GM12878 (cell line): ENCODE results near the gene RB1. TPM values are rescaled to one million over a fixed set of nuclear protein-coding genes. Genes with fewer than 3 reads are reported as not detected.

Experiments
- ATAC-seq: fragments of 200-7000 bp; cut with Tn5 transposase; 3 replicates; pipeline ENCODE4 v1.9.1; 2020; ENCODE audit warnings: mild to moderate bottlenecking, moderate library complexity
- BruUV-seq: library from RNA; stranded (reverse); fragments of 400-500 nt; replicated peaks from 2 replicates; lab custom pipeline; 2021; lab: Mats Ljungman, UMichigan
- CTCF ChIA-PET: fragments of 300-600 bp; sonication (Branson Sonifier 250); formaldehyde crosslinking; extraction: SDS; loops from one replicate; lab custom pipeline; 2021; ENCODE audit warnings: inconsistent platforms; lab: Yijun Ruan, JAX
- POLR2A ChIA-PET: fragments of 350-600 bp; formaldehyde crosslinking; extraction: SDS; loops from one replicate; lab custom pipeline; 2021; ENCODE audit warnings: inconsistent platforms; lab: Charles Lee
- RAD21 ChIA-PET: fragments of 300-600 bp; sonication (Branson Sonifier 250); formaldehyde crosslinking; loops from one replicate; lab custom pipeline; 2023; ENCODE audit warnings: antibody characterized with exemption; ENCODE audit not compliant: unreplicated experiment; lab: Charles Lee
- SMC1A ChIA-PET: fragments of 300-600 bp; sonication (Branson Sonifier 250); formaldehyde crosslinking; loops from one replicate; lab custom pipeline; 2023; ENCODE audit not compliant: unreplicated experiment, uncharacterized antibody; lab: Charles Lee
- DNase-seq: peaks from one replicate; pipeline ENCODE4 v3.0.0-alpha.2; 2011; ENCODE audit warnings: low read depth, low spot score
- FAIRE-seq: peaks from 3 replicates; lab custom pipeline; 2011; peaks lifted over from hg19 to GRCh38; lab: Jason Lieb, UNC
- H2AFZ ChIP-seq: 2 replicates; pipeline ENCODE4 v1.6.0; 2011; ENCODE audit warnings: low read depth, low read length, control low read depth; ENCODE audit not compliant: control insufficient read depth
- H3K27ac ChIP-seq: 2 replicates; pipeline ENCODE4 v1.5.1; 2011; ENCODE audit warnings: control low read depth; ENCODE audit not compliant: control insufficient read depth, insufficient read depth
- H3K27me3 ChIP-seq, 2 experiments: replicated peaks in 1 of 2; 2 replicates each; pipeline versions ENCODE4 v1.6.0 to v1.6.1; 2011; ENCODE audit warnings: low read length in 1 of 2; ENCODE audit not compliant: control insufficient read depth in 2 of 2, insufficient read depth in 2 of 2
- H3K36me3 ChIP-seq, 2 experiments: 2 replicates each; pipeline ENCODE4 v1.5.1; 2011; ENCODE audit warnings: low read length in 1 of 2; ENCODE audit not compliant: control insufficient read depth in 2 of 2, insufficient read depth in 2 of 2
- H3K4me1 ChIP-seq: 2 replicates; pipeline ENCODE4 v1.6.1; 2011; ENCODE audit warnings: mild to moderate bottlenecking, low read length, moderate library complexity, mixed read lengths; ENCODE audit not compliant: control insufficient read depth, insufficient read depth
- H3K4me2 ChIP-seq: 2 replicates; pipeline ENCODE4 v1.6.0; 2011; ENCODE audit warnings: control low read depth; ENCODE audit not compliant: control insufficient read depth, insufficient read depth
- H3K4me3 ChIP-seq: fragments of 200-600 bp; sonication (generic); 2 replicates; pipeline ENCODE4 v1.5.1; 2016
- H3K79me2 ChIP-seq: 2 replicates; pipeline ENCODE4 v1.6.0; 2011; ENCODE audit warnings: low read length; ENCODE audit not compliant: control insufficient read depth, insufficient read depth
- H3K9ac ChIP-seq: 2 replicates; pipeline ENCODE4 v1.8.0; 2011; ENCODE audit warnings: low read length, control low read depth, mixed read lengths; ENCODE audit not compliant: control insufficient read depth, insufficient read depth
- H3K9me3 ChIP-seq: replicated peaks from 3 replicates; pipeline ENCODE4 v1.5.1; 2011; ENCODE audit warnings: mild to moderate bottlenecking, low read length; ENCODE audit not compliant: control insufficient read depth, insufficient read depth
- H4K20me1 ChIP-seq: 2 replicates; pipeline ENCODE4 v1.6.0; 2011; ENCODE audit not compliant: control insufficient read depth, insufficient read depth
- ATF3 ChIP-seq: IDR thresholded peaks from 2 replicates; pipeline ENCODE4 v1.6.1; 2011; ENCODE audit warnings: low read depth, mild to moderate bottlenecking, low read length, moderate library complexity, borderline replicate concordance; ENCODE audit errors: extremely low read depth
- CREM ChIP-seq: IDR thresholded peaks from 2 replicates; pipeline ENCODE4 v1.6.1; 2014; ENCODE audit warnings: antibody characterized with exemption, low read depth
- HSF1 ChIP-seq: fragments of 150-350 bp; IDR thresholded peaks from 2 replicates; pipeline ENCODE4 v1.6.1; 2014; ENCODE audit warnings: mild to moderate bottlenecking, low read depth, low read length
- IRF4 ChIP-seq: IDR thresholded peaks from 2 replicates; pipeline ENCODE4 v1.6.1; 2011; ENCODE audit warnings: low read depth, low read length
- JUND ChIP-seq: IDR thresholded peaks from 2 replicates; pipeline ENCODE4 v1.6.1; 2012; ENCODE audit warnings: low read depth, mild to moderate bottlenecking, low read length, improper control_type of control experiment, moderate library complexity
- NKRF ChIP-seq: fragments of 450-650 bp; conservative IDR thresholded peaks from 2 replicates; pipeline ENCODE4 v1.6.1; 2017; ENCODE audit warnings: mild to moderate bottlenecking, moderate library complexity
- RCOR1 ChIP-seq: conservative IDR thresholded peaks from 2 replicates; pipeline ENCODE4 v1.6.1; 2012; ENCODE audit warnings: low read depth, low read length, improper control_type of control experiment
- SMAD5 ChIP-seq: IDR thresholded peaks from 2 replicates; pipeline ENCODE4 v1.6.1; 2016; ENCODE audit warnings: antibody characterized with exemption, low read depth
- SMARCA5 ChIP-seq: fragments of 450-650 bp; IDR thresholded peaks from 2 replicates; pipeline ENCODE4 v1.6.1; 2017; ENCODE audit warnings: mild to moderate bottlenecking
- SUPT20H ChIP-seq: IDR thresholded peaks from 2 replicates; pipeline ENCODE4 v1.6.1; 2011; ENCODE audit warnings: low read depth, mild to moderate bottlenecking, low read length, moderate library complexity, borderline replicate concordance; ENCODE audit not compliant: control insufficient read depth
- WRNIP1 ChIP-seq: IDR thresholded peaks from 2 replicates; pipeline ENCODE4 v1.6.1; 2011; ENCODE audit warnings: low read depth, low read length, improper control_type of control experiment, borderline replicate concordance
- ZNF687 ChIP-seq: fragments of 450-650 bp; IDR thresholded peaks from 2 replicates; pipeline ENCODE4 v1.6.1; 2017; ENCODE audit warnings: mild to moderate bottlenecking, moderate library complexity
- ZSCAN29 ChIP-seq: fragments of 450-650 bp; IDR thresholded peaks from 2 replicates; pipeline ENCODE4 v1.6.1; 2017; ENCODE audit warnings: mild to moderate bottlenecking, moderate library complexity
- WGBS: methylation state at CpG from one replicate; pipeline ENCODE4 v1.1.6; 2016; ENCODE audit warnings: low lambda C conversion rate; ENCODE audit not compliant: insufficient replicate concordance, insufficient coverage; ENCODE audit errors: missing lambda C conversion rate; 5-methylcytosine and 5-hydroxymethylcytosine counted together
- in situ Hi-C: fragments of 300-500 bp; cut with MboI; formaldehyde crosslinking; loops from 9 replicates; pipeline ENCODE4 v1.14.3; 2018; ENCODE audit warnings: mixed read lengths
- intact Hi-C: fragments of 100-400 bp; cut with micrococcal nuclease; formaldehyde crosslinking; loops from one replicate; pipeline ENCODE4 v1.14.2; 2022; ENCODE audit not compliant: unreplicated experiment
- polyA plus RNA-seq, 11 experiments: library from polyadenylated mRNA; depleted of rRNA in 4 of 11; unstranded in 6 of 11; stranded (reverse) in 5 of 11; fragments of >200 nt; fragmentation: Nextera tagmentation in 4 of 11; fragmentation: Illumina TruSeq in 1 of 11; extraction: Ambion mirVana in 4 of 11; extraction: Trizol in 1 of 11; gene quantifications; 1 replicate in 1 of 11; 2 replicates in 10 of 11; pipeline versions ENCODE4 v1.2.1 to v1.2.3, GENCODE V29; 2011 to 2016; ENCODE audit warnings: inconsistent platforms in 2 of 11, missing spikeins in 2 of 11, low read depth in 1 of 11
- total RNA-seq, 4 experiments: library from RNA; depleted of rRNA in 3 of 4; stranded (reverse); fragments of >200 nt in 3 of 4; fragmentation: Illumina TruSeq in 1 of 4; extraction: Trizol in 1 of 4; gene quantifications; 2 replicates each; pipeline versions ENCODE4 v1.2.1 to v1.2.3, GENCODE V29; 2013 to 2021
- TF ChIP-seq, protein P1 (sequence below): fragments of 450-650 bp; IDR thresholded peaks from 2 replicates; pipeline ENCODE4 v1.6.1; 2014; ENCODE audit warnings: mild to moderate bottlenecking

RB1 gene
- total and polyA plus RNA-seq, 10 of the 15 experiments (the other 5 are each of a cell fraction or from before 2014, with no cell fraction given), result 2.8 to 45.0 (median 8.3) TPM

GRCh38 chr13:48393698-48394085 lies 90.1 kb downstream of the RB1 start:
- H2AFZ ChIP-seq, result no peak overlapping the region
- H3K36me3 ChIP-seq, result peaks cover 2 to 4% of the 10 kb centered on the region in 2 experiments; a peak in 2 of 4 replicates
- SMC1A ChIA-PET, result interaction anchor here (1.2 to 1.6 kb wide), 2 partner anchors 82 to 186 kb away, joined by 3 to 4 read pairs; no protein-coding TSS in a partner anchor
- H3K79me2 ChIP-seq, result no peaks in the 10 kb centered on the region
- POLR2A ChIA-PET, result no interaction called here
- ATAC-seq (no peak), DNase-seq (no peak), FAIRE-seq (no peak)
- RAD21 ChIA-PET, result no interaction called here
- H3K4me2 ChIP-seq, result no peak overlapping the region
- CTCF ChIA-PET, result interaction anchor here (0.9 kb wide), 1 partner anchor 186 kb away, joined by 3 read pairs; no protein-coding TSS in a partner anchor
- no peaks in the 10 kb centered on the region for H3K4me1 ChIP-seq
- H4K20me1 ChIP-seq, result no peaks in the 10 kb centered on the region
- in situ Hi-C loops (no loop called here), intact Hi-C loops (no loop called here)
- H3K27me3 ChIP-seq, result no peaks in the 10 kb centered on the region
- H3K9me3 ChIP-seq, result peaks cover 6% of the 10 kb centered on the region; the same call in 1 of the 3 replicates
- no peak overlapping the region for H3K27ac ChIP-seq
- WGBS, result 100% methylated on average over 2 of the region's 2 CpGs
- H3K4me3 ChIP-seq, result no peak overlapping the region
- no peak overlapping the region for H3K9ac ChIP-seq
- no TSS peak for BruUV-seq
- TF ChIP-seq IRF4 (no peak), SUPT20H (no peak), WRNIP1 (no peak), ZSCAN29 (no peak), NKRF (no peak), ZNF687 (no peak), CREM (no peak), JUND (no peak), RCOR1 (no peak), SMARCA5 (no peak), HSF1 (no peak), ATF3 (no peak), SMAD5 (no peak)
- TF ChIP-seq, protein P1, sequence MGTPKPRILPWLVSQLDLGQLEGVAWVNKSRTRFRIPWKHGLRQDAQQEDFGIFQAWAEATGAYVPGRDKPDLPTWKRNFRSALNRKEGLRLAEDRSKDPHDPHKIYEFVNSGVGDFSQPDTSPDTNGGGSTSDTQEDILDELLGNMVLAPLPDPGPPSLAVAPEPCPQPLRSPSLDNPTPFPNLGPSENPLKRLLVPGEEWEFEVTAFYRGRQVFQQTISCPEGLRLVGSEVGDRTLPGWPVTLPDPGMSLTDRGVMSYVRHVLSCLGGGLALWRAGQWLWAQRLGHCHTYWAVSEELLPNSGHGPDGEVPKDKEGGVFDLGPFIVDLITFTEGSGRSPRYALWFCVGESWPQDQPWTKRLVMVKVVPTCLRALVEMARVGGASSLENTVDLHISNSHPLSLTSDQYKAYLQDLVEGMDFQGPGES, result no peak
